Activated T-cell treated with anti-CD3 and anti-CD28 coated beads, Interleukin-2, amount 50 U/mL, for 24 hours (primary cell): Measurements from ENCODE around the gene CHKA.
"Not testable (repeated sequence)": the region's sequence is repeated elsewhere in the genome, so short reads cannot be mapped to it uniquely, and the experiment has no call there.

Experiments used
- DNase-seq: peaks from one replicate; pipeline ENCODE4 v3.0.0-alpha.2; 2020
- H3K27ac Mint-ChIP-seq: 2 replicates; pipeline ENCODE4 v1.8.0; 2020; ENCODE audit warnings: mild to moderate bottlenecking, mixed read lengths
- H3K27me3 Mint-ChIP-seq: 2 replicates; pipeline ENCODE4 v1.8.0; 2020; ENCODE audit warnings: mixed read lengths
- H3K36me3 Mint-ChIP-seq: 2 replicates; pipeline ENCODE4 v1.8.0; 2020; ENCODE audit warnings: low read depth, mixed read lengths
- H3K4me1 Mint-ChIP-seq: 2 replicates; pipeline ENCODE4 v1.8.0; 2020; ENCODE audit warnings: low read depth, mixed read lengths
- H3K4me3 Mint-ChIP-seq: 2 replicates; pipeline ENCODE4 v1.8.0; 2020; ENCODE audit warnings: mild to moderate bottlenecking, moderate library complexity, mixed read lengths
- H3K9me3 Mint-ChIP-seq: 2 replicates; pipeline ENCODE4 v1.8.0; 2020; ENCODE audit warnings: mixed read lengths

CHKA gene

DNA sequence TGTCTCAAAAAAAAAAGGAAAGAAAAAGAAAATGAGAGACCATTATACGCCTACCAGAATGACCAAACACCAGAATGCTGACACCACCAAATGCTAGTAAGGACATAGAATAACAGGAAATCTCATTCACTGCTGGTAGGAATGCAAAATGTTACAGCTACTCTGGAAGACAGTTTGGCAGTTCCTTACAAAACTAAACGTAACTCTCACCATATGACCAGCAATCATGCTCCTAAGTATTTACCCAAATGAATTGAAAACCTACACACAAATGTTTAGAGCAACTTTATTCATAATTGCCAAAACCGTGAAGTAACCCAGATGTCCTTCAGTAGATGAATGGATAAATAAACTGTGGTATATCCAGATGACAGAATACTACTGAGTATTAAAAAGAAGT, 7.2 kb downstream of the CHKA start:
- Mint-ChIP-seq H3K36me3 (peaks cover 3% of the 10 kb centered on the region), H3K9me3 (no peaks in the 10 kb centered on the region), H3K4me3 (no peak overlapping the region), H3K27me3 (no peaks in the 10 kb centered on the region), H3K4me1 (peaks cover under 1% of the 10 kb centered on the region), H3K27ac (no peak overlapping the region)
- DNase-seq = no peak

DNA sequence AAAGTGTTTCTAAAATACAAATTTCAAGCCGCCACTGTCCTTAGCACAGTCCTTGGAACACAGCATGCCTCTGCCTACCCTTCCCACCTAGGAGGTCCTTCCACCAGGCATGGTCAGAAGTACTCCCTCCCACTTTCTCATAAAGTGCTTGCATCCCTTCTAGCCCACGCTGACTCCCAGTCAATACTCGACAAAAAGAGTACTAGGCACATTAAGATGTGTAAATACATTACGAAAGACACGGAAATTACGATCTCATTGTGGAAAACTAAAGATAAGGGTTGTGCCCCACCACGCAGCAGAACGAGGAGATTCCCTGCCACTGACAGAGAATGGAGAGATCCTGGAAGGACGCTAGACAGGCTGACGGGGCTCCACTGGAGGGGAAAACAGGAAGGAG, 13.5 kb downstream of the CHKA start:
- no peaks in the 10 kb centered on the region for H3K36me3 Mint-ChIP-seq
- H3K4me1 Mint-ChIP-seq = no peaks in the 10 kb centered on the region
- H3K27ac Mint-ChIP-seq = no peak overlapping the region
- DNase-seq = no peak
- H3K9me3 Mint-ChIP-seq = no peaks in the 10 kb centered on the region
- H3K27me3 Mint-ChIP-seq = no peaks in the 10 kb centered on the region
- H3K4me3 Mint-ChIP-seq = no peak overlapping the region

DNA sequence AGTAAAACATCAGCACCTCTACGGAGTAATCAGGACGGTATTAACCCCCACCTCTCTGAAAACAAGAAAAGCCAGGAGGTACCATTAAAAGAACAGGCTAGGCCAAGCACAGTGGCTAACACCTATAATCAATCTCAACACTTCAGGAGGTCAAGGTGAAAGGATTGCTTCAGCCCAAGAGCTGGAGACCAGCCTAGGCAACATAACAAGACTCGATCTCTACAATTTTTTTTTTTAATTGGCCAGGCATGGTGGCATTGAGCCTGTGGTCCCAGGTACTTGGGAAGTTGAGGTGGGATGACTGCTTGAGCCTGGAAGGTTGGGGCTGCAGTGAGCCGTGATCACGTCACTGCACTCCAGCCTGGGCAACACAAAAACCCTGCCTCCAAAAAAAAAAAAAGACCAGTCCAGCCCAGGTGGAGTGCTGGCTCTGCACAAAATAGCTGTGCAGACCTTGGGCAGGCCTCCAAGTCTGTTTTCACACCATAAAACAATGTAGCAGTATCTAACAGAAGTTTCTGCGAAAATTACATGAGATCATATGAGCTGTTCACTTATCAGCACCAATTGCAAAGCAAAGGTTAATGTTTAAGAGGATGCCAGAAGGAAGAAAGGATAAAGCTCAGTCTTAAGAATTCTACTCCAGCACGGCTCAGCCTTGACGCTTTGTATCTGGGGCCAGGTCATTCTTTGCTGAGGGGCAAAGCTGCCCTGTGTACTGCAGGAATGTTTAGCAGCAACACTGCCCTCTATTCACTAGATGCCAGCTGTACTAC, 14.8 kb downstream of the CHKA start:
- Mint-ChIP-seq H3K4me1 (no peaks in the 10 kb centered on the region), H3K9me3 (no peaks in the 10 kb centered on the region), H3K27me3 (no peaks in the 10 kb centered on the region), H3K4me3 (no peak overlapping the region), H3K36me3 (no peaks in the 10 kb centered on the region), H3K27ac (no peak overlapping the region)
- DNase-seq = no peak

DNA sequence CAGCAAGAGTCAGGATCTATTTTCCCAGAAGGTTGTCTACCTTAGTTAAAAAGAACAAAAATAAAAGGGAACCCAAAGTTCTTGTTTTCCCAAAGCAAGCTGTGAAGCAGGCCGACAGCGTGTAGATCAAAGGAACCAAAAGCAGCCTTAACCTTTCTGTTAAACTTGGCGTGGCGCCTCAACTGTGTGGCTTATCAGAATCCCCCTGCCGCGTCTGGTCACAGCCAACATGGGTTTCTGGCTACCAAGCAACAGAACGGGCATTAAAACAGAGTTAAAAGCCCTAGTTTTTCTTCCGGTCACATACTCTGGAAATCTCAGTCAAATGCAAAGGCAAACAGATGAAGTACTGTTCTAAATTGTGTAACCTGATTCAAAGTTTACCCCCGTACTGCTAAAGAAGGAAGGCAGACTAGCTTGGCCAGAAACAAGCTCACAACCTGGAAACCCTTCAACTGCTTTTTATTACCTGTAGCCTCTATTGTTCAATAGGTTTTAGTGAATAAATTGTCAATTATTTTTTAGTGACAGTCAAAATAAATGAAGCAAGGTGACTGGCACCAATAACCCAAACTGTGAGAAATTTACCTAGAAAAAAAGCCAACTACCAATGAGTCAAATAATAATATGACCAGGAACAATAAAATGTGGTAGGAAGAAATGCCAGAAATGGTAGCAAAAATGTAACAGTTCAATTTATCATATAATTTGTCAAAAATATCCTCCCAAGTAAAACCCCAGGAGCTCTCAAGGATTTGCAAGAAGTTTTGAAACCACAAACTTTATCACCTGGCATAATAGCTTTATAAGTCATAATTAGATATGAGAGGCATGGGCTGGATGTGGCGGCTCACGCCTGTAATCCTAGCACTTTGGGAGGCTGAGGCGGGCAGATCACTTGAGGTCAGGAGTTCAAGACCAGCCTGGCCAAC, 21.4 kb downstream of the CHKA start:
- Mint-ChIP-seq H3K4me3 (peak overlapping the region; percentile 32), H3K36me3 (peaks cover under 1% of the 10 kb centered on the region), H3K27ac (peak overlapping the region; percentile 42), H3K27me3 (no peaks in the 10 kb centered on the region), H3K9me3 (no peaks in the 10 kb centered on the region), H3K4me1 (peaks cover 19% of the 10 kb centered on the region)
- peak; percentile 34 for DNase-seq

DNA sequence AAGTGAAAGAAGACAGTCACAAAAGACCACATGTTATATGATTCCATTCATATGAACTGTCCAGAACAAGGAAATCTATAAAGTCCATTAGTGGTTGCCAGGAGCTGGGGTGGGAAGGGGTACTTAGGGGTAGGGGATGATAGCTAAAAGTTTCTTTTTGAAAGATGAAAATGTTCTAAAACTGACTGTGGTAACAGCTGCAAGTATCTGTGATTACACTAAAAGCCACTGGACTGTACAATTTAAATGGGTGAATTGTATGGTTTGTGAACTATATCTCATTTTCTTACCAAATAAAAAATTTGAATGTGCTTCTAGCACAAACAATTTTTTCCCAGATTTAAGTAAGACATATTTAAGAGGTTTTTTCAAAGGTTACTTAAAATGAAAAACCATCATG, 22.1 kb downstream of the CHKA start:
- Mint-ChIP-seq H3K27ac (peak overlapping the region; percentile 42), H3K4me1 (peaks cover 19% of the 10 kb centered on the region), H3K9me3 (no peaks in the 10 kb centered on the region), H3K4me3 (peak overlapping the region; percentile 32), H3K36me3 (peaks cover 2% of the 10 kb centered on the region), H3K27me3 (no peaks in the 10 kb centered on the region)
- no peak for DNase-seq

DNA sequence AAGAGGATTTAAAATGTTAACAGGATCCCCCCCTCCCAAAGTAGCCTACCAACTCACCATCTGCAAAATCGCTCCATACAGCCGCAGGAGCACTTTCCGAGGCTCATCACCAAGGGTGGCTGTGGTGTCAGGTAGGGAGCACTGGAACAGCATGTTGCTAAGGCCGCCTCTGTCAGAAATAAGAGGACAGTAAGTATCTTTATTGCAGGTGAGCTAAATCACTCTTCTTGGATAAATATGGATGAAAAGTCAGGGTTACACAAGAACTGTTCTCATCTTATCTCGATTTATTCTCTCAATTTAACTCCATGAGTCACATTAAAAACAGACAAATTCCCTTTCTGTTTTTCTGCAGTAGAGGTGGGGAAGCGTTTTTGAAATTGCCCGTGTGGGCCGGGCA, 24.2 kb downstream of the CHKA start:
- DNase-seq = no peak
- no peak overlapping the region for H3K4me3 Mint-ChIP-seq
- no peak overlapping the region for H3K27ac Mint-ChIP-seq
- H3K9me3 Mint-ChIP-seq = no peaks in the 10 kb centered on the region
- H3K36me3 Mint-ChIP-seq = peaks cover 5% of the 10 kb centered on the region
- H3K4me1 Mint-ChIP-seq = peaks cover 19% of the 10 kb centered on the region
- H3K27me3 Mint-ChIP-seq = no peaks in the 10 kb centered on the region

DNA sequence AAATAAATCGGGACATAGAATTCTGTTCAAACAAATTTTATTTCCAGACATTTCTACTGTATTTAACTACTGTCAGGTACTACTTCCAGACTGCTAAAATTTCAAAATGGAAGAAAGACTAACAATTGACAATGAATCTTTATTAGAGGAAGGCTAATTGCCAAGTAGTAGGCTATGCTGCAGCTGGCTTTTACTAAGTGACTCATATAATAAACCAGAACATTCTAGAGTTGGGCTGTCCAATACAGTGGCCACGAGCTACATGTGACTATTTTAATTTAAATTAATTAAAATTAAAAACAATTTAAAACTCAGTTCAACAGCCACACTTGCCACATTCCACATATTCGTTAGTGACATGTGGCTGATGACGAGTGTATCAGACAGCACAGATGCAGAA, 27.6 kb downstream of the CHKA start:
- Mint-ChIP-seq H3K27me3 (no peaks in the 10 kb centered on the region), H3K4me1 (peaks cover 6% of the 10 kb centered on the region), H3K36me3 (peaks cover 5% of the 10 kb centered on the region), H3K9me3 (no peaks in the 10 kb centered on the region), H3K4me3 (no peak overlapping the region), H3K27ac (no peak overlapping the region)
- DNase-seq = no peak

DNA sequence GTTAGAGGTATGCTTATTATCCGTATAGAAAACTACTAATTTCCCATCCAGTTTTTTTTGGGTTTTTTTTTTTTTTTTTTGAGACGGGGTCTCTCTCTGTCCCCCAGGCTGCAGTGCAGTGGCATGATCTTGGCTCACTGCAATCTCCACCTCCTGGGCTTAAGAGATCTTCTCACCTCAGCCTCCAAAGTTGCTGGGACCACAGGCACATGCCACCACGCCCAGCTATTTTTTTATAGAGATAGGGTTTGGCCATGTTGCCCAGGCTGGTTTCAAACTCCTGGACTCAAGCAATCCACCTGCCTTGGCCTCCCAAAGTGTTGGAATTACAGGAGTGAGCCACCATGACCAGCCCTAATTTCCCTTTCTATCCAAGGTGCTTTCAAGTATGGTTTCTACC, 28.2 kb downstream of the CHKA start:
- not testable (repeated sequence) for H3K4me3 Mint-ChIP-seq, H3K4me1 Mint-ChIP-seq, H3K27ac Mint-ChIP-seq, DNase-seq, H3K27me3 Mint-ChIP-seq, H3K36me3 Mint-ChIP-seq, H3K9me3 Mint-ChIP-seq

DNA sequence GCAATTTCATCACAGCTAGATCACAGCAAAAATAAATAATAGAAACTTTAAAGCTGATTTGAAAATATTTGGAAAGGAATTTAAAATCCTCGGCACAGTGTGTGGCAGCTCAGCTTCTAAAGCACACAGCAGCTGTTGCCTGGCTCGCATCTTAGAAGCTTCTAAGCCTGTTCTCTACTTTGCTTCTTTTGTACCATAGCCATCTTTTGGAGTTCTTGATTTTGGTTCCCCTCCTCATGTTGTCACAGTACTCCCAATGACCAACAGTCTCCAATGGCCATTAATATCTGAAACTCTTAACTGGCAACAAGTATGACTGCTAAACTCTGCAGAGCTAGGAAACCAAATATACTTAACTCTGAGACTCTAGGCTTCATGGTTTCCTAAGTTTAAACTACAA, 28.8 kb downstream of the CHKA start:
- Mint-ChIP-seq H3K27me3 (no peaks in the 10 kb centered on the region), H3K36me3 (peaks cover 5% of the 10 kb centered on the region), H3K4me1 (peaks cover 6% of the 10 kb centered on the region), H3K9me3 (no peaks in the 10 kb centered on the region), H3K4me3 (no peak overlapping the region), H3K27ac (no peak overlapping the region)
- no peak for DNase-seq

DNA sequence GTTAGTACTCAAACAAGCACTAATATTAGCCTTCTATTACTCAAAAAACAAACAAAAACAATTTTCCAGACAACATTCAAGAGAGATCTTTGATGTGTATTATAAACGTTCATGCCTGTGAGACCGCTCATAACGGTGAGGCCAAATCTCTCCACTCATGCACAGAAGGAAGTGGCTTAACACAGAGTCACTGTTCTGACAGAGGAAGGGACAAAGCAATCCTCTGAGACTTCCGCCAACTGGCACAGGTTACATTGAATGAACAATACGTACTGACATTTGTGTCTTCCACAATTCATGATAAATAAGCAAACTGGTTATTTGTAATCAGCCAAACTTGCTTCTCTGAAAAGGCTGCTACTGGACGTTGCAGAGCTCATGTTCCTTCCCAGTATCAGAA, 30.5 kb downstream of the CHKA start:
- no peaks in the 10 kb centered on the region for H3K27me3 Mint-ChIP-seq
- peaks cover 6% of the 10 kb centered on the region for H3K4me1 Mint-ChIP-seq
- H3K27ac Mint-ChIP-seq = no peak overlapping the region
- peaks cover 5% of the 10 kb centered on the region for H3K36me3 Mint-ChIP-seq
- no peaks in the 10 kb centered on the region for H3K9me3 Mint-ChIP-seq
- no peak for DNase-seq
- no peak overlapping the region for H3K4me3 Mint-ChIP-seq

DNA sequence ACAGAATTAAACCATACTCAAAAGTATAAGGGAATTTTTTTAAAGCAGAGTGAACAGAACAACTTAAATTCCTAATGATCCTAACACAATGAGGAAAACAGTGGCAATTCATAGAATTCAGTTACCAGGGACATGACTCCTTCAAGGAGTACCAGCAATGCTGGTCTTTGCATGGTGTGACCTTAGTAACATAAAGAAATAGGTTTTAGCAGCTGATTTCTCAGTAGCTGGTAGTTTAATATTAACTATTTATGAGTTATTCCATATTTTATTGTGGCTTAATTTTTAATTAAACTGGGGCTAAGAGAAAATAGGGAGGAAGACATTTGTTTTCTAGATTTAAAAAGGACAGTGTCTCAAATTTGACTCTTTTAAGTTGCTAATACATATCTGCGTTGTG, 30.9 kb downstream of the CHKA start:
- Mint-ChIP-seq H3K27me3 (no peaks in the 10 kb centered on the region), H3K4me3 (no peak overlapping the region), H3K36me3 (peaks cover 5% of the 10 kb centered on the region), H3K4me1 (peaks cover 6% of the 10 kb centered on the region), H3K9me3 (no peaks in the 10 kb centered on the region), H3K27ac (no peak overlapping the region)
- no peak for DNase-seq

DNA sequence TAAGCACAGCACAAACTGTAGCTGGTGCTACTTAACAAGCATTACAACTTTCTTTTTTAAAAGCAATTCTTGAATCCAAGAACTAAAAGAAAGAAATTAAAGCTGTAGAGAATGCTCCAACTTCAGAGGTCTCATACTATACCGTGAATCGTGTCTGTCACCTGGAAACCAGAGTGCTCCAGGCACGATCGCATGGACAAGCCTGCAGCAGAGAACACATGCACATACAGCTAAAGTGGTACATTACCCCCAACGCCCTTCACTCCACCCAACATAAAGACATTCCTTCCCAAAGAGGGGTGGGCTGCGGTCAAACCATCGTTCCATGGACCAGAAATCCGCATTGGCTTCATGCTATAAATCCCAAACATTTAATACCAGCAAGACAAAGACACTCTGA, 31.5 kb downstream of the CHKA start:
- peaks cover 6% of the 10 kb centered on the region for H3K4me1 Mint-ChIP-seq
- no peak for DNase-seq
- no peaks in the 10 kb centered on the region for H3K27me3 Mint-ChIP-seq
- no peaks in the 10 kb centered on the region for H3K9me3 Mint-ChIP-seq
- H3K4me3 Mint-ChIP-seq = no peak overlapping the region
- H3K36me3 Mint-ChIP-seq = peaks cover 4% of the 10 kb centered on the region
- H3K27ac Mint-ChIP-seq = no peak overlapping the region

DNA sequence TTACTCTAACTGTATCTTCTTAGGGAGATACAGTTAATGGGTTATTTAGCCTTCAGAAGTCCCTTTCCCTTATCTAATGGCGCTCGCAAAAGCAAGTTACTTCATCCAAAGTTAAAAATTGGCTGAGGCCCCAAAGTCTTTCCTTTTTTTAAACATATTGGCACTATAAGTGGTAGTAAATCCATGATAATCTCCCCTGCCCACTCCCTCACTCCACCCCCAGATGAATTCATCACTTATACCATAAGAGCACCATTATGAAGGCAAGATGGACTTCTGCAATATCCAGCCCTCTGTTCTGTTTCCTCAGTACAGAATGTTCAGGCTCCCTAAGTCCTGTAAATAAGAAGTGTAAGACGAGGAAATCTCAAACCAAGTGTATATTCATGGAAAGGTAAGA, 37.7 kb downstream of the CHKA start:
- H3K27me3 Mint-ChIP-seq = no peaks in the 10 kb centered on the region
- H3K4me3 Mint-ChIP-seq = no peak overlapping the region
- no peaks in the 10 kb centered on the region for H3K9me3 Mint-ChIP-seq
- peaks cover 5% of the 10 kb centered on the region for H3K36me3 Mint-ChIP-seq
- no peaks in the 10 kb centered on the region for H3K4me1 Mint-ChIP-seq
- DNase-seq = no peak
- no peak overlapping the region for H3K27ac Mint-ChIP-seq

DNA sequence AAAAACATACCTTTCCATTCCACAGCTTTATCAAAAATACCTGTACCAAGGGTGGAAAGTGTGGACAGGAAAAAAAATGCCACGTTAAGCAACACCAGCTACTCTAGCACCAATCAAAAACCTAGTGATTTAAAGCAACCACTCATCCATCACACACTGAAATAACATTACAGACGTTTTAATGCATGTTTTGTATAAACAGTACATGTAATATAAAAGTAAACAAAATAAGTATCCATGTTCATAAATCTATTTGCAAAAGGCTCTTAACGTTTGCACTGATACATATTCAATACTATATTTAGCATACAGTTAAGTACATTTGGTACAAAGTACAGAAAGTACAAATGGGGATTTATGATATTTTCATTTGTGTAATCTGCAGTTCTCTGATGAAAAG, 38.7 kb downstream of the CHKA start:
- no peaks in the 10 kb centered on the region for H3K4me1 Mint-ChIP-seq
- no peak overlapping the region for H3K27ac Mint-ChIP-seq
- no peak for DNase-seq
- no peak overlapping the region for H3K4me3 Mint-ChIP-seq
- no peaks in the 10 kb centered on the region for H3K27me3 Mint-ChIP-seq
- H3K9me3 Mint-ChIP-seq = no peaks in the 10 kb centered on the region
- peaks cover 5% of the 10 kb centered on the region for H3K36me3 Mint-ChIP-seq

DNA sequence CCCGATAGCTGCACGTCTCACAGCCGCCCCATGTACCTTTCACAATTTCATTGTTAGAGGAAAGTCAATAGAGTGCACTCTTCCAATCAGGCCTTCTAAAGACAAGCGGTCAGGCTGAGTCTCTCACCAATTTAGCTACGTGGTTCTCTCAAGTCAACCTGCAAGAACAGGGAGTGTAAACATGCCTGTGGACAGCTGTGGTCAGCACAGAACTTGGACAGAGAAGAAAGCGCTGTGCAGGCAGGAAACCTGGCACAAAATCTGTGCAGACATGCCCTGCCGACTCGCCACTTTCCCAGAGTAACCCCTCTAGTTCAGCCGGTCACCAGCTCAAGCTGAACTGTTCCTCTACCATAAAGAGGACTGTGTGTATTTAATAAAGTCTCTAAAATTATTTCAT, 39.5 kb downstream of the CHKA start:
- H3K4me1 Mint-ChIP-seq = no peaks in the 10 kb centered on the region
- no peaks in the 10 kb centered on the region for H3K27me3 Mint-ChIP-seq
- no peak overlapping the region for H3K27ac Mint-ChIP-seq
- no peak for DNase-seq
- H3K9me3 Mint-ChIP-seq = no peaks in the 10 kb centered on the region
- peaks cover 5% of the 10 kb centered on the region for H3K36me3 Mint-ChIP-seq
- H3K4me3 Mint-ChIP-seq = no peak overlapping the region
